Measurements from ENCODE around the gene DDX10.
A peak's percentile ranks its signal among the peaks of the same experiment; 100 is the strongest.
"Not testable (repeated sequence)": the region's sequence is repeated elsewhere in the genome, so short reads cannot be mapped to it uniquely, and the experiment has no call there.

The DDX10 gene

GRCh38 chr11:108664730-108665525, at the start of gene DDX10:
TSS of gene DDX10 (plus strand) at chr11:108665069. CDS start at chr11:108665154, 85 bp downstream.
- peak; percentile 97 for DNase-seq

GRCh38 chr11:108616549-108616948, 48.3 kb upstream of the DDX10 start:
- no peak for DNase-seq

DNA sequence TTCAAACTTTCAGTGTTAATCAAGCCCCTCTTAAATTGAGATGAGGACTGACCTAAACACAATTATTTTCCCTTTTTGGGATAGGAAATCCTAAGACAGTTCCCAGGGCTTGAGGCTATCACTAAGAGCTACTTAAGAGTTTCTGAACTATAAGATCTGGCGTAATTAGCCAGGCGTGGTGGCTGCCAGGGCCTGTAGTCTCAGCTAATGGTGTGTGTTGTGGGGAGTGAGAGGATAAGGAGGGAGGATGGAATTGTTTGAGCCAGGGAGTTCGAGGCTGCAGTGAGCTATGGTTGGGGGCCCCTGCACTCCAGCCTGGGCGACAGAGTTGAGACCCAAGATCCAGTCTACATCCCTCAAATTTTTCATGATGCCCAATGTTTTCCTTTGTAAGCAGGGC, 47.8 kb upstream of the DDX10 start:
- DNase-seq = no peak

GRCh38 chr11:108618529-108618928, 46.3 kb upstream of the DDX10 start:
- DNase-seq = no peak

DNA sequence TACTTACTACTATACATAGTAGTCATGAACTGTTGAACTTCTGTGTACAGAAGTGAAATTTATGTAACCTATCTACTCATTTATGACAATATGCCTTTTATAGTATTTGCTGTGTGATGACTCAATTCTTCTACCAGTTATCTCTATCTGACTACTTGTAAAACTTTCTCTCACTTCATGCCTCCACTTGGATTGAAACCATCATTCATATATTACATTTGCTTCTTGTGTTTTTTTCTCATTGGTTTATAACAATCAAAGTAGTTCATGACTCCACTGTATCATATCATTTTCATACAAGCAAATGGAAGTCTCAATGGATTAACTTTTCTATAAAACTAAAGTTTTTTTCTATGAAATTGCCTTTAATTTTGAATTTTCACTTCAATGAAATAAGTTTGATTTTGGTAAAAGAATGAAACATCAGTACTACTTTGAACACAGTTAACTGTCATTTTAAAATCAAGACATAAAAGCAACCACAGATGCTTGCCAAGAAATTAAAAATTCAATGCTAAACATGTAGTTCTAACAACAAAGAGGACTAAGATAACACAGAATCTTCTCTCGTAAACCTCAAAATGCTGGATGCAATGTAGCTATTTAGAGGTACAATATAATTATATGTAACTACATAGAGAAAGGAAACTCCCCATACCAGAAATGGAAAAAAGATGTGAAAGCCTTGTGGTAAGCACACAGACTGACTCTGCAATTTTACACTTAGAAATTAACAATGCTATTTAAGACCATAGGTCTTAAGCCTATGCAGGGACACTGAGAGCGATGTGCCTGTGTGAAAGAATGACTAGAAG, 43.7 kb upstream of the DDX10 start:
- no peak for DNase-seq

GRCh38 chr11:108622341-108622740, 42.5 kb upstream of the DDX10 start:
- DNase-seq = no peak

GRCh38 chr11:108624196-108624925, 40.5 kb upstream of the DDX10 start:
- DNase-seq = no peak

DNA sequence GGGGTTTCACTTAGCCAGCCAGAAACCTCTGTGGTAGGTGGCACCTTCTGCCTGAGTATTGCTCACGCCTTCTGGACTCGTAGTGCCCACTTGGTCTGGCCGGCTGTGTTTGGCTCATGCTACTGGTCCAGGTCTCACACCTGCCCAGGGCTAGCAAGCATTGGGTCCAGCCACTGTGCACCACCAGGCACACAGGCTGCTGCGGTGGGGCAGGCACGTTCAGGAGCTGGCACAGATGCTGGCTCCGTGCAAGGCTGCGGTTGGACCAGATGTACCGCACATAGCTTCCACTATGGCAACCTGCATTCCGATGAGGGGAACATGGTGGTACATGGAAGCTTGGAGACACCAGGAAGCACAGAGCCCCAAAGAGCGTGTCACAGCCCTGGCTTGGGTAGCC, 36.5 kb upstream of the DDX10 start:
- no peak for DNase-seq

DNA sequence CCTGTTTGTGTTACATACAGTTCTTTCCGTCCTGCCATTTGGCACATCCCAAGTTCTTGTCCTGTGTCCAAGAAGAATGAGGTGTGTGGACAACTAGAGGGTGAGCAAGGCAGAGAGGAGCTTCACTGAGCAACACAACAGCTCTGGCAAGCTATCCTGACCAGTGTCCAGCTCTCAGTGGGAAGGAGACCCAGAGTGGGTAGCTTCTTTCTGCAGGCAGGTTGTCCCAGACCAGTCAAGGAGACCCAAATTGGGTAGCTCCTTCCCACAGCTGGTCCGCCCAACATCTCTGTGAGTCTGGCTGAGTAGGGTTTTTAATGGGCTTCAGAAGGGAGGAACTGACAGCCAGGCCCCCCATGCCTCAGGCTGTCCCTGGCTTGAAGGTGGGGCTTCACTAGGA, 36.1 kb upstream of the DDX10 start:
- DNase-seq = no peak

DNA sequence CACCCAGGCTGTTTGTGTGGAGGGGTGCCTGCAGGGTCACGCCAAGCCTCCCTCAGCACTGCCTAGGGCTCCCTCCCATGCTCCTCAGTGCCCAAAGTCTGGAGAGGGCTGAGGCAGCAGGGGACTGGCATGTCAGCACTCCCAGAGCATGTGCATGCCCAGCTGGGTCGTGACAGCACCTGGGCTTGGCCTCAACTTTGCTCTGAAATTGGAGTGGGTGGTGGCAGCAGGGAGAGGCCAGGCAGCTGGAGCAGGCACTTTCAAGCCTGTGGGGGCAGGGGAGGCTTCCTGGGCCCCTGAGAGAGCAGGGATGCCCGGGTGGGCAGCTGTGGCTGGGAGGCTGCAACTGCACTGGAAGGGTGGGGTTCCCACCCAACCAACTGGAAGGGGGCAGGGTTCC, 35.6 kb upstream of the DDX10 start:
- no peak for DNase-seq

- DNase-seq = no peak
Observed at GRCh38 chr11:108632041-108632704, 32.7 kb upstream of the DDX10 start.

DNA sequence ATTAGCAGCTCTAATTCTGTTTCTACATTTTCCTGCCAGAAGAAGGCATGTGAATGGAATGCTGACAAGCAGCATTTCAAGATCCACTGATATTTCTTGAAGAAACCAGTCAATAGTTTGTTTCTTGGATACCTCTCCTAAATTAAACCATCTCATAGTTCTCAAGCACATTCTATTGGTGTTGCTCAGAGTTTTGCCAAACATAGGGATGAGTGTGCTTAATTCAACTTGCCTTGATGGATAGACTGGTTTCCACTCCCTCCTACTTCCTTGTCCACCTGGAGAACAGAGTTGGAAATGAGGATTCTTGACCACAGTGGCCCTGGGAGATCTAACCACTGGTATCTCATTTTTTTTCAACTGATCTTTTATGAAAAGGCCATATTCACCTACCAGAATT, 29.8 kb upstream of the DDX10 start:
- DNase-seq = no peak

- DNase-seq = no peak
Observed at GRCh38 chr11:108636222-108636621, 28.6 kb upstream of the DDX10 start.

DNA sequence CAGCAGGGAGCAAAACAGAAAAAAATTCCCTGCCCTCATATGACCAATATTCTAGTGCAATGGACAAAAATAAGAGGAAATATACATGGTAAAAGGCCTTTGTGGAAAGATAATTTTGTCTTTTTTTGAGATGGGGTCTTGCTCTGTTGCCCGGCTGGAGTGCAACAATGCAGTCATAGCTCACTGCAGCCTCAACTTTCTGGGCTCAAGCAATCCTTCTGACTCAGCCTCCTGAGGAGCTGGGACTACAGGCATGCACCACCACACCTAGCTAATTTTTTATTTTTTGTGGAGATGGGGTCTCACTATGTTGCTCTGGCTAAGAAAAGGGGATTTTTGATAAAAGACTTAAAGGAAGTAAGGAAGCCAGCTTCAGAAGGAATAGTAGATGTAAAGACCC, 25.7 kb upstream of the DDX10 start:
- DNase-seq = no peak

DNA sequence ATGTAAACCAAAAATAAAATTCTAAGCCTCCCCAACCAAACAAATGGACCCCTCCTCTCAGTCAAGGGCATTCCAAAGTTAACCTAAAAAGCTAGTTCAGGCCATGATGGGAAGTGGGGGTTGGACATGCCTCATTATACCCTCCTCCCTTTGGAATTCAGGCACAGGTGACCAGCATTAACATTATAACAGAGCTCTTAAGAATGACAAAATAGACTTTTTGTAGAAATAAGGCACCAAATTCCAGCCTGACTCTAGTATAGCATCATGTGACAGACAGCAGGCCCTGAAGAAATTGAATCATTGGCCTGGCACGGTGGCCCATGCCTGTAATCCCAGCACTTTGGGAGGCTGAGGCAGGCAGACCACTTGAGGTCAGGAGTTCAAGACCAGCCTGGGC, 23.1 kb upstream of the DDX10 start:
- DNase-seq = not testable (repeated sequence)

DNA sequence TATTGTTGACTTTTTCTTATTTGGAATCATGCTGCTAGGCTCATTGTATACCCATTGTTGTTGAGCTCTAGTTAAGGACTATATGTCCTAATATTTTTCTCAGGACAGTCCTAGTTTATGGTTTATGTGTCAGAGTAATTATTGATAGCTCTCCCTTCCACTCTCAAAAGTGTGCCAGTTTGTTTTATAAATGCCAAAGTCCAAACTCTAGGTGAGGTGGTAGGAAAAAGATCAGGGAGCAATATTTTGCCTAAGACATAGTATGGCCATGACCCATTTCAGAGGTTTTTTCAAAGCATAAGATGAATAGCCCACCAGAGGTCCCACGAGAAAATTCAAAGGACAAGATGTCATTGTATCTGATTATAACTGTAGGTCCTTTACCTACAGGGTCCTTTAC, 20.9 kb upstream of the DDX10 start:
- DNase-seq = no peak

GRCh38 chr11:108645970-108646369, 18.9 kb upstream of the DDX10 start:
- DNase-seq = no peak

GRCh38 chr11:108647387-108647700, 17.5 kb upstream of the DDX10 start:
- DNase-seq = no peak

GRCh38 chr11:108647701-108648527, 17.0 kb upstream of the DDX10 start:
- DNase-seq = peak; percentile 61 to 62

DNA sequence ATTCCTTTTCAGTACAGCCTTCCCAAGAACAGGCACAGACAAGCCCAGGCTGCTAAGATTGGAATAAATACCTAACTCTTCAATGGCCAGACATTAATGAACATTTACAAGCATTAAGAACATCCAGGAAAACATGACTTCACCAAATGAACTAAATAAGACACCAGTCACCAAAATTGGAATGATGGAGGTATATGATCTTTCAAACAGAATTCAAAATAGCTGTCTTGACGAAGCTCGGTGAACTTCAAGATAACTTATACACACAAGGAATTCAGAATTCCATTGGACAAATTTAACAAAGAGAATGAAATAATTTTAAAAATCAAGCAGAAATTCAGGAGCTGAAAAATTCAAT, 16.4 kb upstream of the DDX10 start:
- DNase-seq = no peak

- not testable (repeated sequence) for DNase-seq
Observed at GRCh38 chr11:108654100-108654499, 10.8 kb upstream of the DDX10 start.

GRCh38 chr11:108654994-108655631, 9.8 kb upstream of the DDX10 start:
- no peak for DNase-seq

Data from activated CD4-positive, alpha-beta T cell treated with anti-CD3 and anti-CD28 coated beads, Interleukin-2, amount 50 U/mL, for 4 hours (primary cell).